Stimulated activated CD8-positive, alpha-beta memory T cell treated with anti-CD3 and anti-CD28 coated beads, Interleukin-2, amount 100 ng/mL, for 48 hours (primary cell): ENCODE data around the gene FAM13A.
"Not testable (repeated sequence)": the region's sequence is repeated elsewhere in the genome, so short reads cannot be mapped to it uniquely, and the experiment has no call there.

Experiments used
- DNase-seq, 2 donors: peaks; one replicate each; pipeline ENCODE4 v3.0.0-alpha.2; 2020; ENCODE audit warnings: low read depth in 2 of 2

The FAM13A gene

GRCh38 chr4:88999392-88999930, 57.5 kb downstream of the FAM13A start:
- DNase-seq: no peak

DNA sequence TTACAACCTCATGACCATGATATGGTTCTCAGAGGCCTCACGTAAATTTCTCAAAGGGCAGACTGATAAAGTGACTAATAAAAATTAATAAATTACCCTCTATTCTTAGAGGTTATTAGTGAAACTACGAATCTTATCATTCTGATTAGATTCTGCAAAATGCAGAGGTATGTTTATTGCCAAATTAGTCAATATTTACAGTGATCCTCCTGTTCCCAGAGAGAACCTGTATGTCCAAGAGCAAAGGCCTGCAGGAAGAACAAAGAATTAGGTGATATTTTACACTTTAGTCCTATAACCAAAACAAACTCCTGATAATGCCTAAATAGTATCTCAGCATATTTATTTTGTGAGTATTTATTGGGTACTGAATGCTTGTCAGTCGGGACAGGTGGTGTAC, 58.1 kb downstream of the FAM13A start:
- no peak for DNase-seq

DNA sequence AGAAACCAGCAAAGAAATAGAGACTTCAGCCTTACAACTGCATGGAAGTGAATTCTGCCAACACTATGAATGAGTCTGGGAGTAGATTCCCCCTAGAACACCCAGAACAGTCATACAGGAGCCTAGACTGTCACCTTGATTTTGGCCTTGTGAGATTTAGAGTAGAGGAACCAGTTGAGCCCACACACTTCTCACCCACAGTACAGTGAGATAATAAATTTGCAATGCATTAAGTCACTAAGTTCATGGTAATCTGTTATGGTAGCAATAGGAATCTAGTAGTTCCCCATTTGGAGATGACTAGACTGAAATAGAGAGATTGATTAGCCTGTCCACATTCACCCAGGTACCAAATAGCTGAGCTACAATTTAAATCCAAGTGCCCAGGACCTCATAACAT, 59.0 kb downstream of the FAM13A start:
- DNase-seq: no peak

DNA sequence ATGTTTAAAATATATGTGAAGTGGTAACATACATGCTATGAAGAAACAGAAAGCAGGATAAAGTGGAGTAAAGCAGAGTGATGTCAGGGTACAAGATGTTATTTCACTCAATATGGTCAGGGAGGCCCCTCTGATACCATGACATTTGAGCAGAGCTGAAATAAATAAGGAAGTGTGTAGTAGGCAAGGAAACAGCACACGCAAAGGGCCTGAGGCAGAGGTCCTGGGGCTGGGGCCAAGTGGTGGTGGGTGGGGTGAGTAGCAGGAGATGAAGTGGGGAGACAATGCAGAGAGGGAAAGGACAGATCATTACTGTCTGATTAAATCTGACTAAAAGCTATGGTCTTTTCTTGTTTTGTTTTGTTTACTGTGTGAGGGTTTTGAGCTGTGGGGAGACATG, 61.1 kb downstream of the FAM13A start:
- no peak for DNase-seq

GRCh38 chr4:88995257-88995656, 61.7 kb downstream of the FAM13A start:
- DNase-seq: not testable (repeated sequence)

- DNase-seq: no peak
These were observed 63.7 kb downstream of the FAM13A start for GRCh38 chr4:88993246-88993645.

DNA sequence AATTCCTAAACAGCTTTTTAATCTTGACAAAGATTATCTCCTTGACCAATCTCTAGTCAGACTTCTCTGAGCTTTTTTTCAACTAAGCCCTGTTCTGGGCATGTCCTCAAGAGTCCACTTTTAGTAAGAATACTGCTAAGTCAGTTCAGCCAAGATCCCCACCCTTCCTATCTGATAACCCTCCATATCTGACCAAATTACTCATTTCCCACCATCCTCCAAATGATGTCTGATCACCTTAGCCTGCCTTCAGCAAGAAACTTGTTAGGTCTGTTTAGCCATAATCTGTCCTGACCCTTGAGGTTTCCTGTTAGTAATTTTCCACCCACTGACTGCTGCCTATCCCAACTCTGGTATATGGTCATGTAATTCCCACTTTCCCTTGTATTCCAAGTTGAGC, 65.2 kb downstream of the FAM13A start:
- DNase-seq: no peak

- no peak for DNase-seq
These were observed 67.0 kb downstream of the FAM13A start for GRCh38 chr4:88989990-88990389.

DNA sequence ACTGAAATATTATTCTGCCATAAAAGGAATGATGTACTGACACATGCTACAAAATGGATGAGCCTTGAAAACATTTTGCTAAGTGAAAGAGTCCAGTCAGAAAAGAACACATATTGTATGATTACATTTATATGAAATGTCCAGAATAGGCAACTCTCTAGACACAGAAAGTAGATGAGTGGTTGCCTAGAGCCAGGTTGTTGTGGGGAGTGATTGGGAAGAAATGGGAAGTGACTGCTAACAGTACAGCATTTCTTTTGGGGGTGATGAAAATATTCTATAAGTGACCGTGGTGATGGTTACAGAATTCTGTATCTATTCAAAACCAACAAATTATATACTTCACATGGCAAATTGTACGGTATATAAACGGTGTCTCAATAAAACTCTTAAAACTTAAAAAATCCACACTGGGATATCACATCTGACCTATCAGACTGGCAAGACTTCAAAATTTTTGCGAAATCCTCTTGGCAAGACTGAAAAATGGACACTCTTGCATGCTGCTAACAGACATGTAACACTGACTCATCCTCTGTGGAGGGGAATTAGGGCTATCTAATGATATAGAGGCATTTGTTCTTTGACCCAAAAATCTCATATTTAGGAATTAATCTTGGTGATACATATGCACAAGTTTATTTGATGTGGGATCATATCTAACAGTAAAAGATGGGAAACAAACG, 71.8 kb downstream of the FAM13A start:
- DNase-seq: no peak

GRCh38 chr4:88982757-88983156, 74.2 kb downstream of the FAM13A start:
- no peak for DNase-seq

DNA sequence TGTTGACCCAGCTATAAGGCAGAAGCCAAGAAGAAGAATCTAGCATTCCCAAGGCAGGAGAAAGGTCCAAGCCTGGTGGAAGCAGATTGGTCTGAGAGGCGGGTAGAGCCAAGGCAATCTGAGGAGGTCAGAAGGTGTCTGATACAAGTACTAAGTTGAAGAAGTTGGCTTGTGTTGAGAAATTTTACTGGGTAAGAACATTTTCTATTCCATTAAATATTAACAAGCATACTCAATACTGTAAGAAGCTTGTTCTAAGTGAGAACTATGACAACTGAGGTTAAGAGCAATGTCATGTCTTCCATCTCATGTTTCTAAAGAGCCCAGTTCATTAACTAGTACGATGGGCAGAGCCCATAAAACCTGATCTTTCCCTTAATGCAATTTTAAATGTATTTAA, 75.0 kb downstream of the FAM13A start:
- DNase-seq: no peak

GRCh38 chr4:88981556-88981955, 75.4 kb downstream of the FAM13A start:
- DNase-seq: no peak

GRCh38 chr4:88979276-88979675, 77.7 kb downstream of the FAM13A start:
- no peak for DNase-seq

GRCh38 chr4:88976775-88977035, 80.3 kb downstream of the FAM13A start:
- no peak for DNase-seq

DNA sequence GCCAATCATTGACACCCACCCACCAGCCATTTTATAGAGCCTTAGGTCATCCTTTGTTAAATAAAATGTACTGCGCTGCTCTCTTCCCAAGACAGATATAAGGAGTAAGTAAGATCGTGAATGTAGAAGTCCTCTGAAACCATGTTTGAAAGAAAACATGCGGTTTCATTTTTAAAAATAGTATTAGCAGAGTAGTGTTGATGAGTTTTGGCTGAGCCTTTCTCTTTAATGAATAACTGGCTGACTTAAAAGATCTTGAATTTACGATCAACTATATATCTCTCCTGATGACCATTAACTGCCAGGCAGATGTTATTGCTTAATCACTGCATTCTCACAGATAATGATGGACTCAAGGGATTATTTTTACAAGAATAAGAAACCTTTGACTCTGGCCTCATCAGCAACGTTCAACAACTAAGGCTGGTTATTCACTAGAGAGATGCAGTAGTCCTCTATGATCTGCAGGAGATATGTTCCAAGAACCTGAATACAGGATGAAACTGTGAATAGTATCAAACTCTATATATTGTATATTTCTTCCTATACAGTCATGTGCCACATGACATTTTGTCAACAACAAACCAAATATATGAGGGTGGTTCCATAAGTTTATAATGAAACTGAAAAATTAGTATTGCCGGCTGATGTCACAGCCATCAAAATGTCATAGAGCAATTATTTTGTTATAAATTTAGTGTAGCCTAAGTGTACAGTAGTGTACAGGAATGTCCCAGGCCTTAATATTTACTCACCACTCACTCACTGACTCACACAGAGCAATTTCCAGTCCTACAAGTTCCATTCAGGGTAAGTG, 80.8 kb downstream of the FAM13A start:
- no peak for DNase-seq

DNA sequence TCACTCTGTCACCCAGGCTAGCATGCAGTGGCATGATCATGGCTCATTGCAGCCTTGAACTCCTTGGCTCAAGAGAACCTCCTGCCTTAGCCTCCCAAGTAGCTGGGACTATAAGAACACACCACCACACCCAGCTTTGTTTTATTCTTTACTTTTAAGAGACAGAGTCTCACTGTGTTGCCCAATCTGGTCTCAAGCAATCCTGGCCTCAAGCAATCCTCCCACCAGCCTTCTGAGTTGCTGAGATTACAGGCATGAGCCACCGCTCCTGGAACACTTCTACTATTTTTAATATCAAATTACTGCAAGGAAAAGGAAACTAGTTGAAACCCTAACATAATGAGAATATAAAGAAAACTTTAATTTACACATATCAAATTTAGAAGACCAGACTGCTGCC, 85.4 kb downstream of the FAM13A start:
- no peak for DNase-seq

GRCh38 chr4:88969746-88970145, 87.2 kb downstream of the FAM13A start:
- DNase-seq: no peak

- DNase-seq: no peak
These were observed 87.7 kb downstream of the FAM13A start for GRCh38 chr4:88969271-88969670.

- DNase-seq: no peak
These were observed 89.1 kb downstream of the FAM13A start for GRCh38 chr4:88967883-88968331.

- no peak for DNase-seq
These were observed 91.9 kb downstream of the FAM13A start for GRCh38 chr4:88965053-88965452.

DNA sequence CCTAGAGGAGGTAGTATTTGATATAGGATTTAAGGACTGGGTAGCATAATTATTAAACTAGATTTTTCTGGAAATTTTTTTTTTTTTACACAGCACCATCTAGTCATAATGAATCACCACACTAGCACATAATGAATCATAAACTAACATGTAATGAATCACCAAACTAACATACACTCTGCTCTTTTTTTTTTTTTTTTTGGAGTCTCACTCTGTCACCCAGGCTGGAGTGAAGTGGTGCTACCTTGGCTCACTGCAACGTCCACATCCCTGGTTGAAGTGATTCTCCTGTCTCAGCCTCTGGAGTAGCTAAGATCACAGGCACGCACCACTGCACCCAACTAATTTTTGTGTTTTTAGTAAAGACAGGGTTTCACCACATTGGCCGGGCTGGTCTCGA, 92.5 kb downstream of the FAM13A start:
- no peak for DNase-seq

DNA sequence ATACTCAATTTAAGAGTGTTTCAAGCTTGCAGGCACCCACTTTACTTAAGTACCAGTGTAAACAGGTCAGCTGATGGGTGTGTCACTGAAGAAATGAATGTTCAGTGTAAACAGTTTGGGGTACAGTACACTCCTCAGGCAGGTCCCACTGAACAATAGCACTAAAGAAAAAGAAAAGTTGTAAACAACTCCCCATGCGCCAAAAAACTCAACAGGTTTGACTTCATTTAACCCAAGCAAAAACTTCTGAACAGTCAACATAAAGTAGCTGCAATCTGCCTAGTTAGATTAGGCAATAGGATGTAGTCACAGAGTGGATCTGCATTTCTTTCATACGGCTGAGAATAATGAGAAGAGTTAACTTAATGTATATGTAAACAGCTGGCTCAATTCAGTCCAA, 93.2 kb downstream of the FAM13A start:
- no peak for DNase-seq

DNA sequence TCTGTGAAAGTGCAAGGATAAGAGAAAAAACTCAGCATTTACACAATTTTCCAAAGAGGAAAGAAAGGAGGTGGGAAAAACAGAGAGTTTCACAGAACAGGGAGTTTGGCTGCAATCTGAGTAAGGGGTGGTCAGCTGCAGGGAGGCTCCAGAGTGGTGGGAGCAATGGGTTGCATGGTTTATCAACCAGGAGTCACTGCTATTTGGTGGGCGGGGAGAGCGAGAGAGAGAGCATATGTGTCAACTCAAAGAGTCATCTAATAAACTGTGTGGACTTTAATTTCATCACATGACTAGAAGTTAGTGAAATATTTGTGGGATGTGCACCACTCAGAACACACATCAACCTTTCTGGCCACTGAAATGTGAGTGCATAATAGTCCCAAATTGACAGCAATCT, 94.6 kb downstream of the FAM13A start:
- DNase-seq: no peak
